ENCODE data around the gene CALN1. TPM values are rescaled to one million over a fixed set of nuclear protein-coding genes. Genes with fewer than 3 reads are reported as not detected.

CALN1 gene
- total and polyA plus RNA-seq, 4 donors, result 0.14 to 0.84 (median 0.24) TPM

GRCh38 chr7:72048420-72048819 lies 363.7 kb downstream of the CALN1 start:
- Histone ChIP-seq H3K9me3 (ENCODE audit: control insufficient read depth in 4 of 4, low read length in 3 of 4) (peaks cover 0 to 3% (median 0%) of the 10 kb centered on the region in 4 donors), H3K9ac (ENCODE audit: low read depth in 1 of 2, low read length in 2 of 2) (no peak overlapping the region), H3K4me1 (ENCODE audit: control insufficient read depth in 4 of 4, insufficient read depth in 4 of 4, low read length in 3 of 4) (no peaks in the 10 kb centered on the region), H3K27me3 (ENCODE audit: control insufficient read depth in 4 of 4, insufficient read depth in 4 of 4, low read length in 3 of 4) (no peaks in the 10 kb centered on the region), H3K4me3 (ENCODE audit: low read depth in 1 of 3, low read length in 3 of 3) (no peak overlapping the region), H3K36me3 (ENCODE audit: control insufficient read depth in 4 of 4, insufficient read depth in 3 of 4, low read depth in 1 of 4, low read length in 3 of 4) (no peaks in the 10 kb centered on the region), H3K27ac (ENCODE audit: low read depth in 1 of 2, low read length in 2 of 2) (no peak overlapping the region)
- TF ChIP-seq, protein P1, sequence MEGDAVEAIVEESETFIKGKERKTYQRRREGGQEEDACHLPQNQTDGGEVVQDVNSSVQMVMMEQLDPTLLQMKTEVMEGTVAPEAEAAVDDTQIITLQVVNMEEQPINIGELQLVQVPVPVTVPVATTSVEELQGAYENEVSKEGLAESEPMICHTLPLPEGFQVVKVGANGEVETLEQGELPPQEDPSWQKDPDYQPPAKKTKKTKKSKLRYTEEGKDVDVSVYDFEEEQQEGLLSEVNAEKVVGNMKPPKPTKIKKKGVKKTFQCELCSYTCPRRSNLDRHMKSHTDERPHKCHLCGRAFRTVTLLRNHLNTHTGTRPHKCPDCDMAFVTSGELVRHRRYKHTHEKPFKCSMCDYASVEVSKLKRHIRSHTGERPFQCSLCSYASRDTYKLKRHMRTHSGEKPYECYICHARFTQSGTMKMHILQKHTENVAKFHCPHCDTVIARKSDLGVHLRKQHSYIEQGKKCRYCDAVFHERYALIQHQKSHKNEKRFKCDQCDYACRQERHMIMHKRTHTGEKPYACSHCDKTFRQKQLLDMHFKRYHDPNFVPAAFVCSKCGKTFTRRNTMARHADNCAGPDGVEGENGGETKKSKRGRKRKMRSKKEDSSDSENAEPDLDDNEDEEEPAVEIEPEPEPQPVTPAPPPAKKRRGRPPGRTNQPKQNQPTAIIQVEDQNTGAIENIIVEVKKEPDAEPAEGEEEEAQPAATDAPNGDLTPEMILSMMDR (IDR thresholded peaks at IDR 0.05; ENCODE audit: low read depth, low read length, missing input control), result no peak
- TF ChIP-seq YY1 (IDR thresholded peaks at IDR 0.05) (no peak), HNF4A (conservative IDR thresholded peaks at IDR 0.05) (no peak), EGR1 (IDR thresholded peaks at IDR 0.05; ENCODE audit: low read depth in 2 of 2) (no peak), ATF3 (IDR thresholded peaks at IDR 0.05) (no peak), FOXA2 (IDR thresholded peaks at IDR 0.05) (no peak), HNF4G (IDR thresholded peaks at IDR 0.05) (no peak), FOXA1 (IDR thresholded peaks at IDR 0.05) (no peak), JUND (IDR thresholded peaks at IDR 0.05) (no peak), GABPA (IDR thresholded peaks at IDR 0.05 in 1 of 2, conservative IDR thresholded peaks at IDR 0.05 in 1 of 2) (no peak), NR2F2 (IDR thresholded peaks at IDR 0.05) (no peak), RXRA (IDR thresholded peaks at IDR 0.05) (no peak), SP1 (IDR thresholded peaks at IDR 0.05) (no peak), RAD21 (IDR thresholded peaks at IDR 0.05) (no peak)
- TF ChIP-seq, protein P2, sequence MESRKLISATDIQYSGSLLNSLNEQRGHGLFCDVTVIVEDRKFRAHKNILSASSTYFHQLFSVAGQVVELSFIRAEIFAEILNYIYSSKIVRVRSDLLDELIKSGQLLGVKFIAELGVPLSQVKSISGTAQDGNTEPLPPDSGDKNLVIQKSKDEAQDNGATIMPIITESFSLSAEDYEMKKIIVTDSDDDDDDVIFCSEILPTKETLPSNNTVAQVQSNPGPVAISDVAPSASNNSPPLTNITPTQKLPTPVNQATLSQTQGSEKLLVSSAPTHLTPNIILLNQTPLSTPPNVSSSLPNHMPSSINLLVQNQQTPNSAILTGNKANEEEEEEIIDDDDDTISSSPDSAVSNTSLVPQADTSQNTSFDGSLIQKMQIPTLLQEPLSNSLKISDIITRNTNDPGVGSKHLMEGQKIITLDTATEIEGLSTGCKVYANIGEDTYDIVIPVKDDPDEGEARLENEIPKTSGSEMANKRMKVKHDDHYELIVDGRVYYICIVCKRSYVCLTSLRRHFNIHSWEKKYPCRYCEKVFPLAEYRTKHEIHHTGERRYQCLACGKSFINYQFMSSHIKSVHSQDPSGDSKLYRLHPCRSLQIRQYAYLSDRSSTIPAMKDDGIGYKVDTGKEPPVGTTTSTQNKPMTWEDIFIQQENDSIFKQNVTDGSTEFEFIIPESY (IDR thresholded peaks at IDR 0.05), result no peak
- TF ChIP-seq, protein P3, sequence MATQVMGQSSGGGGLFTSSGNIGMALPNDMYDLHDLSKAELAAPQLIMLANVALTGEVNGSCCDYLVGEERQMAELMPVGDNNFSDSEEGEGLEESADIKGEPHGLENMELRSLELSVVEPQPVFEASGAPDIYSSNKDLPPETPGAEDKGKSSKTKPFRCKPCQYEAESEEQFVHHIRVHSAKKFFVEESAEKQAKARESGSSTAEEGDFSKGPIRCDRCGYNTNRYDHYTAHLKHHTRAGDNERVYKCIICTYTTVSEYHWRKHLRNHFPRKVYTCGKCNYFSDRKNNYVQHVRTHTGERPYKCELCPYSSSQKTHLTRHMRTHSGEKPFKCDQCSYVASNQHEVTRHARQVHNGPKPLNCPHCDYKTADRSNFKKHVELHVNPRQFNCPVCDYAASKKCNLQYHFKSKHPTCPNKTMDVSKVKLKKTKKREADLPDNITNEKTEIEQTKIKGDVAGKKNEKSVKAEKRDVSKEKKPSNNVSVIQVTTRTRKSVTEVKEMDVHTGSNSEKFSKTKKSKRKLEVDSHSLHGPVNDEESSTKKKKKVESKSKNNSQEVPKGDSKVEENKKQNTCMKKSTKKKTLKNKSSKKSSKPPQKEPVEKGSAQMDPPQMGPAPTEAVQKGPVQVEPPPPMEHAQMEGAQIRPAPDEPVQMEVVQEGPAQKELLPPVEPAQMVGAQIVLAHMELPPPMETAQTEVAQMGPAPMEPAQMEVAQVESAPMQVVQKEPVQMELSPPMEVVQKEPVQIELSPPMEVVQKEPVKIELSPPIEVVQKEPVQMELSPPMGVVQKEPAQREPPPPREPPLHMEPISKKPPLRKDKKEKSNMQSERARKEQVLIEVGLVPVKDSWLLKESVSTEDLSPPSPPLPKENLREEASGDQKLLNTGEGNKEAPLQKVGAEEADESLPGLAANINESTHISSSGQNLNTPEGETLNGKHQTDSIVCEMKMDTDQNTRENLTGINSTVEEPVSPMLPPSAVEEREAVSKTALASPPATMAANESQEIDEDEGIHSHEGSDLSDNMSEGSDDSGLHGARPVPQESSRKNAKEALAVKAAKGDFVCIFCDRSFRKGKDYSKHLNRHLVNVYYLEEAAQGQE (IDR thresholded peaks at IDR 0.05), result no peak
- DNase-seq (ENCODE audit: low spot score), result no peak

GRCh38 chr7:72042855-72043254 lies 369.3 kb downstream of the CALN1 start:
- Histone ChIP-seq H3K9ac (ENCODE audit: low read depth in 1 of 2, low read length in 2 of 2) (no peak overlapping the region), H3K27ac (ENCODE audit: low read depth in 1 of 2, low read length in 2 of 2) (no peak overlapping the region), H3K4me3 (ENCODE audit: low read depth in 1 of 3, low read length in 3 of 3) (no peak overlapping the region), H3K27me3 (ENCODE audit: control insufficient read depth in 4 of 4, insufficient read depth in 4 of 4, low read length in 3 of 4) (no peaks in the 10 kb centered on the region), H3K4me1 (ENCODE audit: control insufficient read depth in 4 of 4, insufficient read depth in 4 of 4, low read length in 3 of 4) (no peaks in the 10 kb centered on the region), H3K36me3 (ENCODE audit: control insufficient read depth in 4 of 4, insufficient read depth in 3 of 4, low read depth in 1 of 4, low read length in 3 of 4) (no peaks in the 10 kb centered on the region), H3K9me3 (ENCODE audit: control insufficient read depth in 4 of 4, low read length in 3 of 4) (no peaks in the 10 kb centered on the region)
- WGBS, result 57% methylated on average over 3 of the region's 3 CpGs
- no peak for DNase-seq (ENCODE audit: low spot score)
- TF ChIP-seq RXRA (IDR thresholded peaks at IDR 0.05) (no peak), HNF4A (conservative IDR thresholded peaks at IDR 0.05) (no peak), TAF1 (conservative IDR thresholded peaks at IDR 0.05) (no peak), YY1 (IDR thresholded peaks at IDR 0.05) (no peak), EGR1 (IDR thresholded peaks at IDR 0.05; ENCODE audit: low read depth in 2 of 2) (no peak)
- TF ChIP-seq, protein P3 (IDR thresholded peaks at IDR 0.05), result no peak
- TF ChIP-seq, protein P1 (IDR thresholded peaks at IDR 0.05; ENCODE audit: low read depth, low read length, missing input control), result no peak

Data from liver (tissue), 9 donors.